Fibroblast of skin of back (primary cell): ENCODE data around the gene IFIT1.
"Not testable (repeated sequence)": the region's sequence is repeated elsewhere in the genome, so short reads cannot be mapped to it uniquely, and the experiment has no call there.

ENCODE experiments used
- DNase-seq: peaks from one replicate; pipeline ENCODE4 v3.0.0-alpha.2; 2013

Gene IFIT1

DNA sequence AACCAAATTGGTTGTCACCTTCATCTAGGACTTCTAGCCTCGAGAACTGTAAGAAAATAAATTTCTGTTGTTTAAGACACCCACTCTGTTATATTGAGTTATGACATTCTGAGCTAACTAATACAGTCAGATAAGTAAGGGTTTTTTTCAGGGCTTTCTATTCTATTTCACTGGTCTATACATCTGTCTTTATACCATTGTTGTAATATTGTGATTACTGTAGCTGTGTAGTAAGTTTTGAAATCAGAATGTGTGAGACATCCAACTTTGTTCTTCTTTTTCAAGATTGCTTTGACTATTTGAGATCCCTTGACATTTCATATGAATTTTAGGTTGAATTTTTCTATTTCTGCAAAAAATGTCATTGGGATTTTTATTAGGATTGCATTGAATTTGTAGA, 7.5 kb downstream of the IFIT1 start:
- no peak for DNase-seq

DNA sequence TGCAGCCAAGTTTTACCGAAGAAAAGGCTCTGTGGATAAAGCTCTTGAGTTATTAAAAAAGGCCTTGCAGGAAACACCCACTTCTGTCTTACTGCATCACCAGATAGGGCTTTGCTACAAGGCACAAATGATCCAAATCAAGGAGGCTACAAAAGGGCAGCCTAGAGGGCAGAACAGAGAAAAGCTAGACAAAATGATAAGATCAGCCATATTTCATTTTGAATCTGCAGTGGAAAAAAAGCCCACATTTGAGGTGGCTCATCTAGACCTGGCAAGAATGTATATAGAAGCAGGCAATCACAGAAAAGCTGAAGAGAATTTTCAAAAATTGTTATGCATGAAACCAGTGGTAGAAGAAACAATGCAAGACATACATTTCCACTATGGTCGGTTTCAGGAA, 10.6 kb downstream of the IFIT1 start:
- DNase-seq = no peak

DNA sequence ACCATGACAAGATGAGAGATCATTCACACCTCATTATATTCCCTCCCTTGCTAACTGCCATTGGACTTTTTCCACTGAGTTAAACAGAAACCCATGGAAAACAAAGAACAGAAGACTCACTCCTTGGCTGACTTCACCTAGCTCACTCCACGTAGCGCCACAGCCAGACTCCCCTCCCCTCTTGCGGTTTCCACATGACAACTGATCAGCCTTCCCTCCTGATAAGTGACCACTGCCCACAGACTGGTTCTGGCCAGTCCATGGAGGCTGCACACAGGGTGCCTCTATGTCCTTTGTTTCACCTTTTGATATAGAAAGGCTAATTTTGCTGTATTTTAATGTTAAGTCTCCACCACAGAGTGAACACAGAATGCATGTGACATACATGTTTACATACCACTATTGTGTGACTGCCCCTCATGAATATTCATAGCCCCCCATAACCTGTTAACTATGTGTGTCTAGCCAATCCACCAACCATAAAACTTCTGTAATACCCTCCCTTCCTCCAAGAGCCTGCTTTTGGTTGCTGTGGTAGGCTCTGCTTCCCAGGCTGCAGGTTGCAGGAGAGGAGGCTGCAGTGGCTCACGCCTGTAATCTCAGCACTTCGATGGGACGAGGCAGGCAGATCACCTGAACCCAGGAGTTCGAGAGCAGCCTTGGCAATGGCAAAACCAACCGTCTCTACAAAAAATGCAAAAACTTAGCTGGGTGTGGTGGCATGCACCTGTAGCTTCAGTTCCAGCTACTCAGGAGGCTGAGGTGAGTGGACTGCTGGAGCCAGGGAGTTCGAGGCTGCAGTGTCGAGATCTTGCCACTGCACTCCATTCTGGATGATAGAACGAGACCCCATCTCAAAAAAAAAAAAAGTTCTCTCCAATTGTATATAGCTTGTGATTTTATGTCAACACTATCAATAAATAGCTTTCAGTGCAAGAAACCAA, 12.0 kb downstream of the IFIT1 start:
- no peak for DNase-seq

DNA sequence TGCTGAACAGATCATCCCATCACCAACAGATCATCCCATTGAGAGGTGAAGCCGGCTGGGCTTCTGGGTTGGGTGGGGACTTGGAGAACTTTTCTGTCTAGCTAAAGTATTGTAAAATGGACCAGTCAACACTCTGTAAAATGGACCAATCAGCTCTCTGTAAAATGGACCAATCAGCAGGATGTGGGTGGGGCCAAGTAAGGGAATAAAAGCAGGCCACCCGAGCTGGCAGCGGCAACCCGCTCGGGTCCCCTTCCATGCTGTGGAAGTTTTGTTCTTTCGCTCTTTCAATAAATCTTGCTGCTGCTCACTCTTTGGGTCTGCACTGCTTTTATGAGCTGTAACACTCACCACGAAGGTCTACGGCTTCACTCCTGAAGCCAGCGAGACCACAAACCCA, 13.8 kb downstream of the IFIT1 start:
- not testable (repeated sequence) for DNase-seq

DNA sequence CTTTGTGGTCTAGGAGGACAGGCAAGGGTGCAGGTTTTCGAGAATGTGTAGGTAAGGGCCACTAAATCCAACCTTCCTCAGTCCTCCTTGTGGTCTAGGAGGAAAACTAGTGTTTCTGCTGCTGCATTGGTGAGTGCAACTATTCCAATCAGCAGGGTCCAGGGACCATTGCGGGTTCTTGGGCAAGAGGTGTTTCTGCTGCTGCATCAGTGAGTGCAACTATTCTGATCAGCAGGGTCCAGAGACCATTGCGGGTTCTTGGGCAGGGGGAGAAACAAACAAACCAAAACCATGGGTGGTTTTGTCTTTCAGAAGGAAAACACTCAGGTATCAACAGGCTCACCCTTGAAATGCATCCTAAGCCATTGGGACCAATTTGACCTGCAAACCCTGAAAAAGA, 15.4 kb downstream of the IFIT1 start:
- DNase-seq = not testable (repeated sequence)

DNA sequence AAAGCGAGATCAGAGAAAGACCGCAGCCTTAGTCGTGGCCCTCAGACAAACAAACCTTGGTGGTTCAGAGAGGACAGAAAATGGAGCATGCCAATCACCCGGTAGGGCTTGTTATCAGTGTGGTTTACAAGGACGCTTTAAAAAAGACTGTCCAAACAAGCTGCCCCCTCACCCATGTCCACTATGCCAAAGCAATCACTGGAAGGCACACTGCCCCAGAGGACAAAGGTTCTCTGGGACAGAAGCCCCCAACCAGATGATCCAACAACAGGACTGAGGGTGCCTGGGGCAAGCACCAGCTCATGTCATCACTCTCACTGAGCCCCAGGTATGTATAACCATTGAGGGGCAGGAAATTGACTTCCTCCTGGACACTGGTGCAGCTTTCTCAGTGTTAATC, 16.9 kb downstream of the IFIT1 start:
- DNase-seq = not testable (repeated sequence)

DNA sequence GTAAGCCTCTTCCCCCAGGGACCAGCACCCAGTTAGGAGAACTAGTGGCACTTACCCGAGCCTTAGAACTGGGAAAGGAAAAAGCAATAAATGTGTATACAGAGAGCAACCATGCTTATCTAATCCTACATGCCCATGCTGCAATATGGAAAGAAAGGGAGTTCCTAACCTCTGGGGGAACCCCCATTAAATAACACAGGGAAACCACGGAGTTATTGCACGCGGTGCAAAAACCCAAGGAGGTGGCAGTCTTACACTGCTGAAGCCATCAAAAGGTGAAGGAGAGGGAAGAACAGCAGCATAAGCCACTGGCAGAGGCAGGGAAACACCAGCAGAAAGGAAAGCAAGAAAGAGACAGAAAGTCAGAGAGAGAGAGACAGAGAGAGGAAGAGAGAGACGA, 18.1 kb downstream of the IFIT1 start:
- DNase-seq = not testable (repeated sequence)

DNA sequence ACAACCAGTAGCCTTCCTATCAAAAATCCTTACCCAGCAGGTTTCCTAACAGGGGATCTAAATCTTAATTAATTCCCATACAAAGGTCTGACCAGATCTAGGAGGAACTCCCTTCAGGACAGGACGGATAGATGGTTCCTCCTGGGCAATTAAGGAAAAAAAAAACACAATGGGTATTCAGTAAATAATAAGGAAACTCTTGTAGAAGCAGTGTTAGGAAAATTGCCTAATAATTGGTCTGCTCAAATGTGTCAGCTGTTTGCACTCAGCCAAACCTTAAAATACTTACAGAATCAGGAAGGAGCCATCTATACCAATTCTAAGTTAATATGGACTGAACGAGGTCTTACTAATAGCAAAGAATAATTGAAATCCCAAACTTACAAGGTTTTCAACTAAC, 18.7 kb downstream of the IFIT1 start:
- not testable (repeated sequence) for DNase-seq

DNA sequence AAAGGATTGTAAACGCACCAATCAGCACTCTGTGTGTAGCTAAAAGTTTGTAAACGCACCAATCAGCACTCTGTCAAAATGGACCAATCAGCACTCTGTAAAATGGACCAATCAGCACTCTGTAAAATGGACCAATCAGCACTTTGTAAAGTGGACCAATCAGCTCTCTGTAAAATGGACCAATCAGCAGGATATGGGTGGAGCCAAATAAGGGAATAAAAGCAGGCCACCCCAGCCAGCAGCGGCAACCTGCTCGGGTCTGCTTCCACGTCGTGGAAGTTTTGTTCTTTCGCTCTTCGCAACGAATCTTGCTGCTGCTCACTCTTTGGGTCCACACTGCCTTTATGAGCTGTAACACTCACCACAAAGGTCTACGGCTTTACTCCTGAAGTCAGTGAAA, 19.9 kb downstream of the IFIT1 start:
- not testable (repeated sequence) for DNase-seq

DNA sequence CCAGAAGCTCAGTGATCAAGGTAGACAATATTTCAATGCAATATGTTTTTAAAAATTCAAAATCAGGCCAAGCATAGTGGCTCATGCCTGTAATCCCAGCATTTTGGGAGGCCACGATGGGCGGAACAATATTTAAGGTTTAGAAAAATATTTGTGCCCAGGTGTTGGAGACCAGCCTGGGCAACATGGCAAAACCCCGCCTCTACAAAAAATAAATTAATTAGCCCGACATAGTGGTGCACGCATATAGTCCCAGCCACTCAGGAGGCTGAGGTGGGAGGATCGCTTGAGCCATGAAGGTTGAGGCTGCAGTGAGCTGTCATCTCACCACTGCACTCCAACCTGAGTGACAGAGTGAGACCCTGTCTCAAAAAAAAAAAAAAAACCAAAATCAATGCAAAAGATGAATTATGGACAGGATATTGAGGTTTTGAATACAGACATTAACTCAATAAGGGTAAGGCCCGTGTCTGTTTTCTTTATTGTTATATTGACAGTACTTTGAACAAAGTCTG, 21.0 kb downstream of the IFIT1 start:
- DNase-seq = no peak

DNA sequence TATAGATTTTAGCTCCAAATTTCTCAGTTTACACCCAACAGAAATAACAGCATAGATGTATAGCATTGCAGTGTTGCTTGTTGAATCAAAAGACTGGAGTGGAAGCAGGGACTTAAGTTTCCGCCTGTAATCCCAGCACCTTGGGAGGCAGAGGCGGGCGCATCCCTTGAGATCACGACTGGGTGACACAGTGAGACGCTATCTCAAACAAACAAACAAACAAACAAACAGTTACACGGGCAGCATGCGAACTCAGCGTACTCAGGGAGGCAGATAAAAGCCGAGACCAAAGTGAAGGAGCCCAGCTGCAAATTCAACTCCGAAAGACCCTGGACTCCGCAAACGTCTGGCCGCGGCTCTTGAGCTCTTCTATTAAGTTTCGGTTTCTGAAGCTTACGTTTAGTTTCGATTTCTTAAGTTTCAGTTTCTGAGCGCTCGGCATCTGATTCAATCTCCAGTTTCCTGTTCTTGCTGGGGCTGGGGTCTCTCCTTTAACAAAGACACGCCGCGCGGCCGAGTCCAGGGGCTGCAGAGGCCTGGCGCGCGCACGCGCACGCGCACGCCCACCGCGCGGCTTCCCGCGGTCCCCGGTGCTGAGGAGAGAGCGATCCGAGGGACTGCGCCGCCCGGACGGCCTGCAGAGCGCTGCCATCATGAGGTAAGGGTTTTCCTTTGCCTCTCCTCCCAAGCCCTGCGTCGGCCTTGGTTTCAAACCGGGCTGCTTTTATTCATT, 21.9 kb downstream of the IFIT1 start, which contains the start of gene IFIT5:
TSS of gene IFIT5 (plus strand) at position 423 of the 733 bp plus-strand sequence. CDS start at position 654, 231 bp downstream.
- peak; percentile 72 for DNase-seq

DNA sequence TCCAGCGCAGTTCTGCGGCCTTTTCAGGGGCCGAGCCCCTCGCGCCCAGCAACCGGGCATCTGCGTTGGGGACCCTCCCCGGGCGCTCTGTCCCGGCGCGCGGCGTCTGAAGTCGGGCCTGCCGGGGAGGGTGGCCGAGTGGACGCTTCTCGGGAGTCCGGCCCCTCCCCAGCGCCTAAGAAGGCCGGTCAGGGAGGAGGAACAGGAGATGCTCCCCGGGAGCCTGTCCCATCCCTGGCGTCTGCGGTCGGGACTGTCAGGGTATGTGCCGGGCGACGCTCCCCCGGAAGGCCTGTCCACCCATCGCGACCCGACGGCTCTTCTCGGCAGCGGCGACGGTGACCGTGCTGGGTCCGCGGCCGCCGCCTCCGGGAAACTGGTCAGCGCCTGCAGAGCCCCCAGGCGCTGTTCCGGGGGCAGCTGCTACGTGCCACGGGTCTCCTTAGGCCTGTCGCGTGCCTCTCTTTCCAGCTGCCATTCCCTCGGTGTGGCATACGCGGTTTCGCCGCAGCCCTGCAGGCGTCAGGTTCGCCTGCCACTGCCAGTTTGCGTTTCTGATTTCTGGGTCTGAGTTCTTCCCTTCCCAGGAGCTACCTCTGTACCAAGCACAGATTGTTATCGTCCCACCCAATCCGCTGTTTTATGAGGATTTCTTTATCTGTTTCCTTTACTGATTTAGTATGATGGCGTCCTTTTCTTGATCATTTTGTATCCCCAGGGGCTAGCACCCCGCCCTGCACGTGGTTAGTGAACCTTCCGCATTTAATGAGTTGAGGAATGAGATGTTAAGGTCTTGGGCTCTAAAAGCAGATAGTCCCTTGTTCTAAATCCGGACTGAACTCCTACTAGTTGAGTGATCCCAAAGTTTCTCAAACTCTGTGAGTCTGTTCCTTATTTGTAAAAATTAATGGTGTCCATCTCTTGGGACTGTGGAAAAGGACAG, 22.7 kb downstream of the IFIT1 start:
- DNase-seq = peak; percentile 66

DNA sequence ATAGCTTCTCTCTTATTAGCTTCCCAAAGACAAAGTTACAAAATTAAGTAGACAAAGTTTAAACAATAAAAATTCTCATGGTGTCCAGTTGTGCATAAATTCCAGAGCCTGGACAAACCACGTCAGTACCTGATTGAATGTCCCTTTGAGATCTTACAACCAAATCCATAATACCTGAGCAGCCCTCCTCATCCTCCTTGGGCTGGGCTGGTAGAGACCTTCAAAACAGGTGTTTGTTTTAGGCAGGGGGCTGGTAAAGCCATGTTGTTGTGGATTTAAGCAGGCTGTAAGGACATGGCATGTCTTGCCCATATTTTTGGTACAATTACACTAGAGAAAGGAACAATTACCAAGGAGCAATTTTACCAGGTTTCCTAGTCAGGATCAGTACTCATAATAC, 24.0 kb downstream of the IFIT1 start:
- DNase-seq = no peak

DNA sequence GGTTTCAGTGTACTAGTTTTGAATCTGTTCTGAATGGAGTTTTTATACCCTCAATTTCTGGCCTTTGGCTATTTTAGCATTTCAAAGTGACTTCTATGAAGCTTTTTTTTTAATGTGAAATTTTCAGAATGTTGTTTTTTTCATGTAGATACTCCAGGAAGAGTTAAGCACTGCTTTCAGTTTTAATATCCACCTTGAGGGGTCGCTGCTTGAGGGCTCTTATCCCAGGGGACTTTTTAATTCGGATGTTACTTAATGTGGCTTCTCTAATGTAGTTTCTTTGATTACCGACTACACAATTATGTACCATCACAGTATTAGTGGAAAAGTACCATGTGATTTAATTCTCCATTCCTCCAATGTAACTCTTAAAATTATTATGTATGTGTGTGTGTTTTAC, 27.1 kb downstream of the IFIT1 start:
- DNase-seq = peak; percentile 27

DNA sequence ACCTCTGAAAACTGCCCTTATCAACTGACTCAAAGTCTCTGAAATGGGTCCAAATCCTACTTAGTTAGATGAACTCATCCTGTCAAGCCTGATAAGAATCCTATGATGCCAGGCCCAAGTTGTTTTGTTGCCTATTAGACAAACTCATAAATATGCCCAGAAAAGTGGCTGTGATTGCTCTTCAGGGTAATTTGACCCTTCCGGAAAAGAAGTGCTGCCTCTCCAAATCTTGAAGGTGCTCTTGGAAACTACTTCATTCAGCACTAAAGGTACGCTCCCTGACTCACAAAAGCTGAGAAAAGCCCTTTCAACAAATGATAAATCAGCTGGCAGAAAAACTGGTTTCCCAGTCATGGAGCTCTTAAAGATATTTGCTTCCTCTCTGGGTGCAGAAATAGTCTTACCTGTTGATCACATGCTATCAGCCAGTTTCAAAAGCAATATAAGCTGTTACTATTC, 28.6 kb downstream of the IFIT1 start:
- DNase-seq = no peak

DNA sequence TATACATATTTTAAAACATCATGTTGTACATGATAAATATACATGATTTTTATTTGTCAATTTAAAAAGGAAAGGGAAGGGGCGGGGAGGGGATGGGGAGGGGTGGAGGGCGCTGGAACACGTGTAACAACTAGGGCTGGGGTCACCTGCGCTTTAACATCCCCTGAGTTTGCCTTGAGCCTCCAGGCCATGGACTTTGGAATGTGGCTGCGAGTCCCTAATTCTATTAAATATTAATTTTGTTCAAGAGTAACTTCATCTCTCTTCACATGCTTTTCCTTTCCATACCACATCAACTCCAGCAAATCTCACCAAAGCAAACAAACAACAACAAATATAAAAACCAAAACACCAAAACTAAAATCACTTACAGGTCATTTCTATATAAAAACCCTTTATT, 32.6 kb downstream of the IFIT1 start:
- DNase-seq = no peak

DNA sequence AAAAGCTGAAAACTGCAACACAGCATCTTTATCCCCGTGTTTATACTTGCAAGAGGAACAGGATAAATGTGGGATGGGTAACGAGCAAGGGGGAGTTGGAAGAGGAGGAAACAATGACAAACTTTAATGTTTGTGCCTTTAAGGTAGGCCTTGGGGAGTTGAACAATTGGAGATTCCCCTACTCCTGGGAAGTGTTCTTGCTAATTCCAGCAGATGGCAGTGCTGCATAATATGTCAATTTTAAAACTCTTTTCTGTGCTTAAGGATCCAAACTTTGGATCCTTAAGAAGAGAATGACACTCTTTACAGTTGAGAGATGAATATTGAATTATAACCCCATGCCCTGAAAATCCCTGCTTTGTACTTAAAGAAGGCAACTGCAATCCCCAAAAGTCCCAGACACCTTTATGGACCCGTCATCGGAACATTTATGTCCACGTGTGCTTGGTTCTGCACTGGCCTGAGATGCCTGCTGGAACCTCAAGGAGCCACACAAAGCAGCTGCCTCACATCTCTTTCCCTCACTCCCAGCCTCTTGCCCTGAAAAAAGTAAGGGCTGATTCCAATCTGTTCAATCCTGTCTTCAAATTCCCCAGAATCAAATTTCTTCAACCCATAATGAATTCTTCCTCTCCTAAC, 33.9 kb downstream of the IFIT1 start:
- DNase-seq = peak; percentile 68

DNA sequence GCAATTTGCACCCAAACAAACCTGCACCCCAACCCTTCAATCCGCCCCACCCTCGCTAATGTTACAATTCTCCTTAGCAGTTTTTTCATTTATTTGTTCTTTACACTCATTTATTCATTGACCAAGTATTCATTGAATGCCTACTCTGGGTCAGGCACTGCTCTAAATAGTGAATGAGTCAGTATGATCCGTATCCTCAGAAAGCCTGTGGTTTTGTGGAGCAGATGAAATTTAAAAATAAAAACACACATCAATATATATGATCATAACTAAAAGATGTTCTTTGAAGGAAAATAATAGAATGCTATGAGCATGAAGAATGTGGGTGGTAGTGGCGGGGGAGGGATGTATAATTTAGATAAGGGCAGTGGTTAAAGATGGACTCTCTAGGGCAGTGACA, 35.2 kb downstream of the IFIT1 start:
- peak; percentile 90 for DNase-seq

DNA sequence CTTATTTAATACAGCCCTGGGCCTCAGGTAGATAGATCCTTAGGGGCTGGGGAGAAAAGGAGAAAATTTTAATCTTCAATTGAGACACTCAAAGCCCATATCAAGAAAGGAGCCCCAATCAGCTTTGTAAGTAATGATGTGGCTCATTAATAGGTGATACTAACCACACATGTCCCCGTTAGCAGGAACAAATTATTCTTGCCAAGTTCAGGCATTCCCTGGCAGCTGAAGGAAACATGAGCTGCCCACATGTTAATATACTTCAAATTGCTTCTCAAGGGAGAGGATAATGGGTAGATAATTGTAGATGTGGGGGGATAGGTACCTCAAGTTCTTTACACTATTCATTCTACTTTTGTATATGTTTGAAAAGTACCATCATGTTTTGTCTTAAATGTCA, 36.5 kb downstream of the IFIT1 start:
- DNase-seq = no peak

DNA sequence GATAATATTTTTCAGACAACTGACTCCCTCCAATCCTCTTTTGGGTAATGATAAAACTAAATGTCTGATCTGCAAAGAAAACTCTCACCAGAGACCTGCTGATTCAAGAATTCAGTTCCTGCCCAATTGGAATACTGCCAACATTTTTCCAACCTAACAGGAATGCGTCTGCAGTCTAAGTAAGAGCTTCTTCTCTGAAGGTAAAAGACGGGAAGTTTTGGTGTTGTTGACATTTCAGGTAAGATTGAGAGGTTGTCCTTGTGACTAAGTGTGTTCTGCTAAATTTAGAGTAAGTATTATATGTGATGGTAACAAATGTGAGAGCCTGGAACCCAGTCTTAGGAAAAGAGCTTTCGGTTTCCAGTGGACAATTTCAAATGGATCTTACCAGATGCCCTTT, 39.6 kb downstream of the IFIT1 start:
- DNase-seq = peak; percentile 72

DNA sequence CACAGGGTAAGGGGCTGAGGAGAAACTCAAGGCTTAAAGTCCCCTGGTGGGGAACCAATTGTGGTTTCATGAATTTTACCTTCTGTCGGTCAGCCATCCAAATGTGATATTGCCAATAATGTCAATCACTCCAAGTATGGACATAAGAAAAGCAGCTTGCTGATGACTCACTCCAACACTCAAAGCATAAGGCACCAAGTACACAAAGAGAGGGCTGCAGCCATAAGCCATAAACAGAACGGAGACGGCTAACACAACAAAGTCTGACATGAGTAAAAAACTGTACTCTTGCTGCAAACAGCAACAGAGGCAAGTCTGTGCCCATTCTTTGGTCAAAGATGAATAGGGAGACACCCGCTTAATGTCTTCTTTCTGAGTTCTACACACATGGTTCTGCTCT, 46.1 kb downstream of the IFIT1 start:
- DNase-seq = no peak
